A549 (cell line): ENCODE data around the gene CLCN3.

Experiments
- CBX2 ChIP-seq: fragments of 200-600 bp; sonication (generic); IDR thresholded peaks from 2 replicates; pipeline ENCODE4 v1.6.1; 2016; ENCODE audit warnings: low read depth, mild to moderate bottlenecking, borderline replicate concordance
- CTCF ChIP-seq: fragments of >200 bp; sonication (Bioruptor Twin); formaldehyde crosslinking; IDR thresholded peaks from 3 replicates; pipeline ENCODE4 v1.5.1; 2016
- HMGXB4 ChIP-seq: fragments of 250-450 bp; sonication (Bioruptor Pico); IDR thresholded peaks from 2 replicates; pipeline ENCODE4 v1.5.0; 2021; ENCODE audit warnings: mild to moderate bottlenecking, moderate library complexity, borderline replicate concordance
- JUNB ChIP-seq: fragments of >200 bp; sonication (Bioruptor Twin); formaldehyde crosslinking; IDR thresholded peaks from 2 replicates; pipeline ENCODE4 v1.6.1; 2016
- NFE2L2 ChIP-seq: fragments of 150-350 bp; conservative IDR thresholded peaks from 2 replicates; pipeline ENCODE4 v1.6.1; 2014; ENCODE audit warnings: low read length
- PHF8 ChIP-seq: fragments of 200-600 bp; sonication (generic); IDR thresholded peaks from 2 replicates; pipeline ENCODE4 v1.6.1; 2016; ENCODE audit warnings: low read depth, mild to moderate bottlenecking, antibody characterized with exemption, moderate library complexity, borderline replicate concordance
- POLR2A ChIP-seq: IDR thresholded peaks from 2 replicates; pipeline ENCODE4 v1.6.1; 2012; ENCODE audit warnings: mild to moderate bottlenecking, low read length
- POLR2AphosphoS2 ChIP-seq: conservative IDR thresholded peaks from 2 replicates; pipeline ENCODE4 v1.6.1; 2012; ENCODE audit warnings: low read length, improper control_type of control experiment, inconsistent platforms
- RFX5 ChIP-seq: fragments of 450-650 bp; IDR thresholded peaks from 2 replicates; pipeline ENCODE4 v1.7.1; 2014; ENCODE audit warnings: antibody characterized with exemption, mild to moderate bottlenecking, moderate library complexity
- SMC3 ChIP-seq: fragments of >200 bp; sonication (Bioruptor Twin); formaldehyde crosslinking; IDR thresholded peaks from 3 replicates; pipeline ENCODE4 v1.6.1; 2018; ENCODE audit warnings: inconsistent platforms

DNA sequence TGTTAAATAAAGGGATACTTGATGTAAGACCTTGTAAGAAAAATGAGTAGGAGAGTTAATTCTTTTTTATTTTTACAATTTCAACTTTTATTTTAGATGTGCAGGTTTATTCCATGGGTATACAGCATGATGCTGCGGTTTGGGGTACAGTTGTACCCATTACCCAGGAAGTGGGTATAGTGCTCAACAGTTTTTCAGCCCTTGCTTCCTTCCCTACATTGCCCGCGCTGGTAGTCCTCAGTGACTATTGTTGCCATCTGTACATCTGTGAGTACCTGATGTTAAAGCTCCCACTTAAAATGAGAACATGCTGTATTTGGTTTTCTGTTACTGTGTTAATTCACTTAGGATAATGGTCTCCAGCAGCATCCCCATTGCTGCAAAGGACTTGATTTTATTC is 9.7 kb downstream of the CLCN3 start:
- no peak for TF ChIP-seq POLR2A
- TF ChIP-seq HMGXB4 (CRISPR knock-in tag), result no peak
- no peak for TF ChIP-seq CBX2
- TF ChIP-seq PHF8, result no peak
- no peak for TF ChIP-seq JUNB
- no peak for TF ChIP-seq RFX5
- no peak for TF ChIP-seq CTCF
- no peak for TF ChIP-seq NFE2L2
- no peak for TF ChIP-seq POLR2AphosphoS2
- no peak for TF ChIP-seq SMC3
